Thoracic aorta (tissue), 2 donors: ENCODE data around the gene MEGF11. TPM values are rescaled to one million over a fixed set of nuclear protein-coding genes. Genes with fewer than 3 reads are reported as not detected.

ENCODE experiments used
- ATAC-seq: fragments of 150-250 bp; one replicate; pipeline ENCODE4 v1.8.0; 2017; ENCODE audit warnings: low read depth; ENCODE audit not compliant: insufficient number of reproducible peaks, low FRiP score
- DNase-seq: peaks from one replicate; pipeline ENCODE4 v3.0.0-alpha.2; 2020; ENCODE audit warnings: low spot score
- H3K27ac ChIP-seq, 2 donors: fragments of 200-600 bp; sonication (generic); 1 replicate in 1 of 2; 2 replicates in 1 of 2; pipeline ENCODE4 v1.5.1; 2016; ENCODE audit warnings: mild to moderate bottlenecking in 2 of 2, moderate library complexity in 2 of 2
- H3K27me3 ChIP-seq: fragments of 200-600 bp; sonication (generic); replicated peaks from 2 replicates; pipeline ENCODE4 v1.6.0; 2016; ENCODE audit warnings: mild to moderate bottlenecking; ENCODE audit not compliant: insufficient read depth
- H3K36me3 ChIP-seq: fragments of 200-600 bp; sonication (generic); one replicate; pipeline ENCODE4 v1.5.1; 2016
- H3K4me1 ChIP-seq, 2 donors: fragments of 200-600 bp; sonication (generic); 1 replicate in 1 of 2; 2 replicates in 1 of 2; pipeline versions ENCODE4 v1.5.1 to v1.6.0; 2016; ENCODE audit warnings: low read depth in 2 of 2, mild to moderate bottlenecking in 1 of 2; ENCODE audit not compliant: control insufficient read depth in 1 of 2
- H3K4me3 ChIP-seq: fragments of 200-600 bp; sonication (generic); 2 replicates; pipeline ENCODE4 v1.5.1; 2016; ENCODE audit warnings: mild to moderate bottlenecking
- H3K9me3 ChIP-seq: fragments of 200-600 bp; sonication (generic); 2 replicates; pipeline ENCODE4 v1.5.1; 2016
- CTCF ChIP-seq: fragments of 200-600 bp; sonication (generic); IDR thresholded peaks from one replicate; pipeline ENCODE4 v1.5.1; 2019; ENCODE audit warnings: antibody characterized with exemption
- total RNA-seq, 2 donors: library from RNA; depleted of rRNA; stranded (reverse); fragments of >200 nt; gene quantifications; one replicate each; pipeline versions ENCODE4 v1.1.0 to v1.2.3, GENCODE V29; 2016

Gene MEGF11
- total RNA-seq, 2 donors from 2014 or later = not detected

GRCh38 chr15:66285533-66286280 is 32.2 kb upstream of the MEGF11 start:
- Histone ChIP-seq H3K36me3 (no peaks in the 10 kb centered on the region), H3K27ac (no peak overlapping the region), H3K4me1 (no peaks in the 10 kb centered on the region), H3K27me3 (no peaks in the 10 kb centered on the region), H3K9me3 (no peaks in the 10 kb centered on the region), H3K4me3 (no peak overlapping the region)
- TF ChIP-seq CTCF = no peak
- DNase-seq (no peak), ATAC-seq (no peak)

GRCh38 chr15:66284271-66284670 is 30.7 kb upstream of the MEGF11 start:
- no peaks in the 10 kb centered on the region for H3K4me1 ChIP-seq
- H3K27ac ChIP-seq = no peak overlapping the region
- H3K36me3 ChIP-seq = no peaks in the 10 kb centered on the region
- no peak overlapping the region for H3K4me3 ChIP-seq
- ATAC-seq (no peak), DNase-seq (no peak)
- TF ChIP-seq CTCF = no peak
- no peaks in the 10 kb centered on the region for H3K27me3 ChIP-seq
- H3K9me3 ChIP-seq = no peaks in the 10 kb centered on the region

DNA sequence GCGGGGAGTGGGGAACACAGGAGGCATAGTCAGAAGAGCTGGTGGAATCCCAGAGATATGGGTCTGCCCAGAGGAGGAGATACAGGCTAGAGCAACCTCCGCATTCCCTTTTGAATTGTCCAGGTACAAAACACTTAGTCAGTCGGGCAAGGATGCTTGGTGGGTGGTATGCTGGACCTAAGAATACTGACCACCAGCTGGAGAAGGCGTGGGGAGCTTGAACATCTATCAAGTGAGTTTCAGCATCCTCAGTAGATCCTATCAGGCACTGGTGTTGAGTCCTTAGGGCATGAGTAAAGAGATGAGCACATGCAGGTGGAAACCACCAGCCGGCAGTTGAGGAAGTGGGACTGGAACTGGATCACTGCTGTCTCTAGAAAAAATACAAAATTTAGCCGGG is 25.1 kb upstream of the MEGF11 start:
- Histone ChIP-seq H3K27me3 (no peaks in the 10 kb centered on the region), H3K27ac (no peak overlapping the region), H3K9me3 (no peaks in the 10 kb centered on the region), H3K4me3 (no peak overlapping the region), H3K36me3 (no peaks in the 10 kb centered on the region), H3K4me1 (no peaks in the 10 kb centered on the region)
- ATAC-seq = no peak
- TF ChIP-seq CTCF = no peak
- DNase-seq = no peak

DNA sequence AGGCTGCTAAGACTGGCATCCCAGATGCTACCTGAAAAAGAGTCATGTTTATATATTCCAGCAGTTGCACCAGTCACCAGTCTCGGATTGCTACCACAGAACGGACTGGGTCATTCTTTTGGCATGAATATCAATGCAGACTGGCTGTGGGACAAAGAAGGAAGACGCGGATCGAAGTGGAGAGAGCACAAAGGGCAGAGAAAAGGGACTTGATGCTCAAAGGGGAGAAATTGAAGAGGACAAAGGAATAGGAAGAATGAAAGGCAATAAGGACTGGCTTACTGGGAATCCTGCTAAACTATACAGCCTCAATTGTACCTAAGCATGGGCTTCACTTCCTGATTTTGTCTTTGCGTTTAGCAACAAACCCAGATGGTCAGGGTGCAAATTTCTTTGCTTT is 24.5 kb upstream of the MEGF11 start:
- Histone ChIP-seq H3K4me3 (no peak overlapping the region), H3K4me1 (no peaks in the 10 kb centered on the region), H3K36me3 (no peaks in the 10 kb centered on the region), H3K27ac (no peak overlapping the region), H3K27me3 (no peaks in the 10 kb centered on the region), H3K9me3 (no peaks in the 10 kb centered on the region)
- ATAC-seq (no peak), DNase-seq (no peak)
- TF ChIP-seq CTCF = no peak

DNA sequence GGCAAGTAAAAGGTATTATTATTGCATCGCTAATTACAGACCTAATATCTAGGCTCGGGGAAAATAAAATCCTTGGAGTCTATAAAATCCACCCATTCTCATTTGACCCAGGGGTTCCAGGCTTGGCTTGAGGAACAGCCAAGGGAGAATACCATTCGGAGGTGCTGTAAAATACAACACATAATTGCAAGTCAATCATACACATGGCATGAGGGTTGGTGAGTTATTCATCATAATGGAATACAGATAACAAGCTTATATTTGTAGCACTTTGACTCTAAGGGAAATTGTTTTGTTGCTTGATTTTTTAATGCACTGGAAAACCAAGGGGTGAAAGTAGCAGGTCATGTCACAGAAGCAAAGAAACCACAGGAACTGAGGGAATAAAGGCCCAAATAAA is 23.0 kb upstream of the MEGF11 start:
- Histone ChIP-seq H3K36me3 (no peaks in the 10 kb centered on the region), H3K9me3 (no peaks in the 10 kb centered on the region), H3K27me3 (no peaks in the 10 kb centered on the region), H3K27ac (no peak overlapping the region), H3K4me3 (no peak overlapping the region), H3K4me1 (no peaks in the 10 kb centered on the region)
- ATAC-seq = no peak
- no peak for TF ChIP-seq CTCF
- no peak for DNase-seq
